ENCODE data around the gene MAPK12. TPM values are rescaled to one million over a fixed set of nuclear protein-coding genes. Genes with fewer than 3 reads are reported as not detected.
A peak's percentile ranks its signal among the peaks of the same experiment; 100 is the strongest.

The MAPK12 gene
- total RNA-seq, 1 experiment from 2014 or later = 21.1 TPM

DNA sequence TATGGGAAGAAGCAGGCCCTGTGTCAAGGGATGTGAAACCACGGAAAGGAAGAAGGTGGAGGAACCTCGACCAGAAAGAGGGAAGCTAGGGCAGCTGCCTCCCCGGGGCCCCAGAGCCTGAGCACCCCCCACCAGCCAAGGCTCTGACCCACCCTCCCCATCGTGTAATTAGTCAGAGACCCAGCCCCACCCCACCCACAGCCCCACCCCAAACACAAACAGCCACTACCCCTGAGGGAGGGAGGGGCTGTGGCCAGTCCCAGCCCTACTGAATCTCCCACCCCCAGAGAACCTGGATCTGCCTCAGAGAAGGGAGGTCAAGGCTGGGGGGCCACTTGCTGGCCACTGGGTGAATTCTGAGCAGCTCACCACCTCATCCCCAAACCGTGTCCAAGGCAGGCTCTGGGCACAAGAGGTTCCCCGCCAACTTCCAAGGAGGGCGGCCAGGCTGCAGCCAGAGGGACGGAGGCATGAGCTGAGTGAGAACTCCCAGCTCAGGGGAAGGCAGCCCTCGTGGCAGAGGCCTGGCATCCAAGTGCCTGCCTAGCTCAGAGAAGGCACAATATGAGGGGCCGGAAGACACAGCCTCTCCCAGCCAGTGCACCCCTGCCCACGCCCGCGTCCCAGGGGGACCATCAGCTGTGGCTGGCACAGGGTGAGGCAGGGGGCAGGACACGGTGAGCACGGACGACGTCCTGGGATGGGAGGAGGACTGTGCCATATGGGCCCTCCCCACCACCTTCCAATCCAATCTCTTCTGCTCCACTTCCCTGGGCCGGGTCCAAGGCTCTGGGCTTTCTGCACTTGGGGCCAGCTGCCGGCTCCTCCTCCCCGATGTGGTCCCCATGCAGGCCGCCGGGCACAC, 43.3 kb upstream of the MAPK12 start:
- intact Hi-C loops (cut with micrococcal nuclease; ENCODE audit: unreplicated experiment) = no loop called here
- H3K9me3 Mint-ChIP-seq (ENCODE audit: low read depth, unreplicated experiment) = no peaks in the 10 kb centered on the region
- peak; percentile 47 for DNase-seq
- CTCF ChIA-PET = interaction anchor here (0.6 to 3.9 kb wide), 3 partner anchors 8 to 52 kb away, joined by 6 to 26 read pairs (median 8); no protein-coding TSS in a partner anchor
- BruUV-seq (replicated peaks) = TSS peak; percentile 80
- peaks cover 83% of the 10 kb centered on the region for H3K36me3 Mint-ChIP-seq (ENCODE audit: insufficient read depth, unreplicated experiment)
- peaks cover 54% of the 10 kb centered on the region for H3K4me1 Mint-ChIP-seq (ENCODE audit: low read depth, unreplicated experiment)
- H3K27me3 Mint-ChIP-seq (ENCODE audit: unreplicated experiment) = no peaks in the 10 kb centered on the region
- TF ChIP-seq, protein P1, sequence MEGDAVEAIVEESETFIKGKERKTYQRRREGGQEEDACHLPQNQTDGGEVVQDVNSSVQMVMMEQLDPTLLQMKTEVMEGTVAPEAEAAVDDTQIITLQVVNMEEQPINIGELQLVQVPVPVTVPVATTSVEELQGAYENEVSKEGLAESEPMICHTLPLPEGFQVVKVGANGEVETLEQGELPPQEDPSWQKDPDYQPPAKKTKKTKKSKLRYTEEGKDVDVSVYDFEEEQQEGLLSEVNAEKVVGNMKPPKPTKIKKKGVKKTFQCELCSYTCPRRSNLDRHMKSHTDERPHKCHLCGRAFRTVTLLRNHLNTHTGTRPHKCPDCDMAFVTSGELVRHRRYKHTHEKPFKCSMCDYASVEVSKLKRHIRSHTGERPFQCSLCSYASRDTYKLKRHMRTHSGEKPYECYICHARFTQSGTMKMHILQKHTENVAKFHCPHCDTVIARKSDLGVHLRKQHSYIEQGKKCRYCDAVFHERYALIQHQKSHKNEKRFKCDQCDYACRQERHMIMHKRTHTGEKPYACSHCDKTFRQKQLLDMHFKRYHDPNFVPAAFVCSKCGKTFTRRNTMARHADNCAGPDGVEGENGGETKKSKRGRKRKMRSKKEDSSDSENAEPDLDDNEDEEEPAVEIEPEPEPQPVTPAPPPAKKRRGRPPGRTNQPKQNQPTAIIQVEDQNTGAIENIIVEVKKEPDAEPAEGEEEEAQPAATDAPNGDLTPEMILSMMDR (IDR thresholded peaks at IDR 0.05; ENCODE audit: unreplicated experiment) = no peak
- H3K4me3 Mint-ChIP-seq (ENCODE audit: low read depth, unreplicated experiment) = peak overlapping the region; percentile 67
- peak overlapping the region; percentile 84 for H3K27ac Mint-ChIP-seq (ENCODE audit: unreplicated experiment)

DNA sequence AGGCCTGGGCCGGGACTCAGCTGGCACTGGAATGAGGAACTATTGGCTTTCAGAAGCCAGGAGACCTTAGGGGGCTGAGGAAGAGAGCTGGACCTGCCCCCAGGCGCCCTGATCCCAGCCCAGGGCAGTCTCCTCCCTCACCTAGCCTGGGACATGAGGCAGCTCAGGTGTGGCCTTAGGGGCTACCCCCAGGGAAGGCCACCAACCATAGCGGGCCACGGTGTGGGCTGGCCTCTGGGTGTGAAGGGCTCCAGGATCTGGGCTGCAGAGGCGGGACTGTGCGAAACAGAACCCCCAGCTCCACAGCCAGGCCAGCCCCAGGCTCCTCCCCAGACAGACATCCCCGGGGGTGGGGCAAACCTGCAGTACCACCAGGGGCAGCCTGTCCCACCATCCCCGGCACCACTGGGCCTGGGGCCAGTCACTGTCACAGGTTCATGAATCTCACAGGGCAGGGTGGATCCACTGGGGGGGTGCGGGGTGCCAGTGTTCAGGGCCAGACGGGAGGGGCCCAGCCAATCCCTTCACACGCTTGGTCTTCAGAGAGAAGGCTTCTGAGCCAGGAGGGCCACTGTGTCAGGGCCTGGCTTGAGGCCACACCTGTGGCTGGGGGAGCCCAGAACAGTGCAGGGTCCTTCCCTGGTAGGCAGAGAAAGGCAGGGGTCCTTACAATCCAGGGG, 42.5 kb upstream of the MAPK12 start:
- intact Hi-C loops (cut with micrococcal nuclease; ENCODE audit: unreplicated experiment) = no loop called here
- TF ChIP-seq, protein P1 (IDR thresholded peaks at IDR 0.05; ENCODE audit: unreplicated experiment) = no peak
- no TSS peak for BruUV-seq (replicated peaks)
- Mint-ChIP-seq H3K9me3 (ENCODE audit: low read depth, unreplicated experiment) (no peaks in the 10 kb centered on the region), H3K27ac (ENCODE audit: unreplicated experiment) (peak overlapping the region; percentile 84), H3K4me1 (ENCODE audit: low read depth, unreplicated experiment) (peaks cover 54% of the 10 kb centered on the region), H3K36me3 (ENCODE audit: insufficient read depth, unreplicated experiment) (peaks cover 87% of the 10 kb centered on the region), H3K4me3 (ENCODE audit: low read depth, unreplicated experiment) (peak overlapping the region; percentile 67), H3K27me3 (ENCODE audit: unreplicated experiment) (no peaks in the 10 kb centered on the region)
- CTCF ChIA-PET = interaction anchor here (1.1 to 3.9 kb wide), 4 partner anchors 8 to 28 kb away, joined by 4 to 26 read pairs (median 7); no protein-coding TSS in a partner anchor
- peak; percentile 85 for DNase-seq

DNA sequence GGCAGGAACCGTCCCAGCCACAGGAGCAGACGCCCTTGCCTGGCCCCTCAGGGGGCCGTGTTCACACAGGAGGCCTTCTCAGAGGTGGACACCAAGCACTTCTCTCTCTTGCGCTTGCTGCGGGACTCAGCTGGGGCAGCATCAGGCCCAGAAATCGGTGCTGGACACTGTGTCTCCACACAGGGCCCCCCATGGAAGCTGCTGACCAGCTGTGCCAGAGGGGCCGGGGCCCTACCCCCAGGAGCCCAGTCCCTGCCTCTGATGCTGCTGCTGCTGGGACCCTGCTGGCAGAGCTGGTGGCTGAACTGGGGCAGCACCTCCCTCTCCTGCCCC, 42.0 kb upstream of the MAPK12 start:
- no peaks in the 10 kb centered on the region for H3K27me3 Mint-ChIP-seq (ENCODE audit: unreplicated experiment)
- no peaks in the 10 kb centered on the region for H3K9me3 Mint-ChIP-seq (ENCODE audit: low read depth, unreplicated experiment)
- H3K4me1 Mint-ChIP-seq (ENCODE audit: low read depth, unreplicated experiment) = peaks cover 55% of the 10 kb centered on the region
- peak overlapping the region; percentile 67 for H3K4me3 Mint-ChIP-seq (ENCODE audit: low read depth, unreplicated experiment)
- TF ChIP-seq, protein P1 (IDR thresholded peaks at IDR 0.05; ENCODE audit: unreplicated experiment) = no peak
- H3K27ac Mint-ChIP-seq (ENCODE audit: unreplicated experiment) = peak overlapping the region; percentile 84
- peaks cover 91% of the 10 kb centered on the region for H3K36me3 Mint-ChIP-seq (ENCODE audit: insufficient read depth, unreplicated experiment)
- no peak for DNase-seq
- BruUV-seq (replicated peaks) = no TSS peak
- CTCF ChIA-PET = interaction anchor here (1.1 to 3.9 kb wide), 3 partner anchors 10 to 27 kb away, joined by 4 to 26 read pairs (median 8); no protein-coding TSS in a partner anchor
- intact Hi-C loops (cut with micrococcal nuclease; ENCODE audit: unreplicated experiment) = no loop called here

DNA sequence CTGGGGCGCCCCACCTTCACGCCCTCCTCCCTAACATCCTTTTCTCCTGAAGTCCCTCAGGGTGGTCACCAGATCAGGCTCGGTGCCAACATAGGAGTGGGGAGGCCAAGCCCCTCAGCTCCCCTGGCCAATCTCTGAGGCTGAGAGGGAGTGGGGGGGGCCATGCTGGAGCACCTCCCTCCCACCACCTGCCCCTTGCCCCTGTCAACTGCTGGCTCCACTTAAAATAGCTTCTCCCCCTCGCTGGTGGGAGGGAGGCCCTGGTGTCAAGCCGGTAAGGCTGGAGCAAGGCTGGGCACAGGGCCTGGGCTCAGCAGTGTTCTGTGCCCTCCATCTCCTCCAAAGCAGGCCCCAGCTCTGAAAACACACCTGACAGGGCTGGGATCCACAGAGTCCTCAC, 41.1 kb upstream of the MAPK12 start:
- TF ChIP-seq, protein P1 (IDR thresholded peaks at IDR 0.05; ENCODE audit: unreplicated experiment) = no peak
- Mint-ChIP-seq H3K9me3 (ENCODE audit: low read depth, unreplicated experiment) (no peaks in the 10 kb centered on the region), H3K27me3 (ENCODE audit: unreplicated experiment) (no peaks in the 10 kb centered on the region), H3K36me3 (ENCODE audit: insufficient read depth, unreplicated experiment) (peaks cover 89% of the 10 kb centered on the region), H3K27ac (ENCODE audit: unreplicated experiment) (peak overlapping the region; percentile 70), H3K4me3 (ENCODE audit: low read depth, unreplicated experiment) (peak overlapping the region; percentile 67), H3K4me1 (ENCODE audit: low read depth, unreplicated experiment) (peaks cover 64% of the 10 kb centered on the region)
- no peak for DNase-seq
- BruUV-seq (replicated peaks) = no TSS peak
- intact Hi-C loops (cut with micrococcal nuclease; ENCODE audit: unreplicated experiment) = no loop called here
- CTCF ChIA-PET = interaction anchor here (3.9 kb wide), 1 partner anchor 9 kb away, joined by 26 read pairs; no protein-coding TSS in a partner anchor
